OCI-M2 (cell line): ENCODE results near the gene TAC3.
"Not testable (repeated sequence)": the region's sequence is repeated elsewhere in the genome, so short reads cannot be mapped to it uniquely, and the experiment has no call there.

Source experiments
- DNase-seq: peaks from one replicate; lab custom pipeline; 2025; ENCODE audit not compliant: unreplicated experiment; lab: John Stamatoyannopoulos, UW

The TAC3 gene

GRCh38 chr12:57037264-57037663, 20.9 kb upstream of the TAC3 start:
- DNase-seq: no peak

GRCh38 chr12:57033431-57033830, 17.1 kb upstream of the TAC3 start:
- DNase-seq: no peak

GRCh38 chr12:57031789-57032188, 15.5 kb upstream of the TAC3 start:
- DNase-seq: no peak

- no peak for DNase-seq
Observed at GRCh38 chr12:57031138-57031725, 14.9 kb upstream of the TAC3 start.

- no peak for DNase-seq
Observed at GRCh38 chr12:57029457-57029856, 13.1 kb upstream of the TAC3 start.

GRCh38 chr12:57027805-57028153, 11.4 kb upstream of the TAC3 start:
- no peak for DNase-seq

GRCh38 chr12:57027011-57027804, 10.9 kb upstream of the TAC3 start:
- no peak for DNase-seq

GRCh38 chr12:57025196-57025595, 8.9 kb upstream of the TAC3 start:
- DNase-seq: no peak

- DNase-seq: not testable (repeated sequence)
Observed at GRCh38 chr12:57022324-57022723, 6.0 kb upstream of the TAC3 start.

GRCh38 chr12:57019983-57020719, 3.8 kb upstream of the TAC3 start:
- DNase-seq: no peak

- DNase-seq: no peak
Observed at GRCh38 chr12:57018906-57019305, 2.6 kb upstream of the TAC3 start.

GRCh38 chr12:57018353-57018752, 2.0 kb upstream of the TAC3 start:
- not testable (repeated sequence) for DNase-seq

- no peak for DNase-seq
Observed at GRCh38 chr12:57012600-57013465, 3.5 kb downstream of the TAC3 start.

GRCh38 chr12:57011438-57012424, 4.6 kb downstream of the TAC3 start:
- no peak for DNase-seq

GRCh38 chr12:57010627-57011247, 5.6 kb downstream of the TAC3 start:
- no peak for DNase-seq

- no peak for DNase-seq
Observed at GRCh38 chr12:57009949-57010626, 6.2 kb downstream of the TAC3 start.

GRCh38 chr12:57008178-57008577, 8.2 kb downstream of the TAC3 start:
- DNase-seq: no peak

GRCh38 chr12:57006809-57007475, 9.4 kb downstream of the TAC3 start:
- no peak for DNase-seq
